SK-N-SH (cell line): ENCODE measurements around the gene CIDEA. TPM values are rescaled to one million over a fixed set of nuclear protein-coding genes. Genes with fewer than 3 reads are reported as not detected.

ENCODE experiments used
- CTCF ChIA-PET: fragments of 300-600, 350-600 bp; formaldehyde crosslinking; extraction: SDS; loops from one replicate; lab custom pipeline; 2021; lab: Yijun Ruan, JAX
- POLR2A ChIA-PET: fragments of 350-600 bp; sonication (Branson Sonifier 250); formaldehyde crosslinking; extraction: SDS; loops from one replicate; lab custom pipeline; 2020; ENCODE audit warnings: antibody characterized with exemption, inconsistent platforms; lab: Yijun Ruan, JAX
- DNase-seq: peaks from one replicate; pipeline ENCODE4 v3.0.0; 2012
- H2AFZ ChIP-seq: fragments of 200-600 bp; sonication (generic); 2 replicates; pipeline ENCODE4 v1.8.1; 2016; ENCODE audit warnings: antibody characterized with exemption, mild to moderate bottlenecking, low read depth
- H3F3A ChIP-seq: fragments of 200-600 bp; sonication (generic); replicated peaks from 2 replicates; pipeline ENCODE3; 2016; ENCODE audit warnings: antibody characterized with exemption, mild to moderate bottlenecking; ENCODE audit not compliant: insufficient read depth
- H3K27ac ChIP-seq, 2 experiments: fragments of 200-500 bp in 1 of 2; fragments of 200-600 bp in 1 of 2; sonication (Bioruptor generic) in 1 of 2; sonication (generic), shearing (Covaris generic) in 1 of 2; 2 replicates each; pipeline versions ENCODE4 v1.5.1 to v1.6.1; 2014 to 2016; ENCODE audit warnings: low read depth in 2 of 2, inconsistent platforms in 1 of 2, low read length in 1 of 2, mild to moderate bottlenecking in 1 of 2, mixed read lengths in 1 of 2
- H3K27me3 ChIP-seq: fragments of 200-600 bp; sonication (generic), shearing (Covaris generic); 2 replicates; pipeline ENCODE4 v1.6.1; 2016; ENCODE audit warnings: mixed run types; ENCODE audit not compliant: insufficient read depth
- H3K36me3 ChIP-seq, 2 experiments: fragments of 200-500 bp in 1 of 2; fragments of 200-600 bp in 1 of 2; sonication (Bioruptor generic) in 1 of 2; sonication (generic) in 1 of 2; replicated peaks in 1 of 2; 2 replicates each; pipeline versions ENCODE3 to v1.5.1; 2014 to 2016; ENCODE audit warnings: low read length in 1 of 2, mild to moderate bottlenecking in 1 of 2; ENCODE audit not compliant: insufficient read depth in 2 of 2, control insufficient read depth in 1 of 2
- H3K4me1 ChIP-seq, 2 experiments: fragments of 200-500 bp in 1 of 2; fragments of 200-600 bp in 1 of 2; sonication (Bioruptor generic) in 1 of 2; sonication (generic), shearing (Covaris generic) in 1 of 2; 2 replicates each; pipeline versions ENCODE4 v1.5.1 to v1.6.1; 2014 to 2016; ENCODE audit warnings: low read depth in 1 of 2, low read length in 1 of 2, mixed run types in 1 of 2; ENCODE audit not compliant: insufficient read depth in 2 of 2, control insufficient read depth in 1 of 2
- H3K4me2 ChIP-seq: fragments of 200-600 bp; sonication (generic), shearing (Covaris generic); 2 replicates; pipeline ENCODE4 v1.6.1; 2017; ENCODE audit warnings: mixed run types
- H3K4me3 ChIP-seq, 2 experiments: fragments of 200-500 bp in 1 of 2; fragments of 200-600 bp in 1 of 2; sonication (Bioruptor generic) in 1 of 2; sonication (generic), shearing (Covaris generic) in 1 of 2; 2 replicates each; pipeline versions ENCODE4 v1.5.1 to v1.8.1; 2014 to 2016; ENCODE audit warnings: low read depth in 2 of 2, inconsistent platforms in 1 of 2, low read length in 1 of 2, mild to moderate bottlenecking in 1 of 2, mixed read lengths in 1 of 2, moderate library complexity in 1 of 2
- H3K79me2 ChIP-seq: fragments of 200-600 bp; sonication (generic); 2 replicates; pipeline ENCODE4 v1.8.1; 2017; ENCODE audit warnings: mild to moderate bottlenecking; ENCODE audit not compliant: insufficient read depth
- H3K9ac ChIP-seq: fragments of 200-600 bp; sonication (generic); 2 replicates; pipeline ENCODE4 v1.6.1; 2017; ENCODE audit warnings: mixed run types
- H3K9me2 ChIP-seq: fragments of 200-600 bp; sonication (generic); 2 replicates; pipeline ENCODE4 v1.6.1; 2017; ENCODE audit warnings: mixed run types
- H3K9me3 ChIP-seq: fragments of 200-600 bp; sonication (generic); 2 replicates; pipeline ENCODE4 v1.6.1; 2017; ENCODE audit warnings: mixed run types, mild to moderate bottlenecking, moderate library complexity
- H4K20me1 ChIP-seq: fragments of 200-600 bp; sonication (generic); 2 replicates; pipeline ENCODE4 v1.6.1; 2017; ENCODE audit warnings: mild to moderate bottlenecking, mixed run types; ENCODE audit not compliant: insufficient read depth
- CHD2 ChIP-seq: fragments of 150-350 bp; IDR thresholded peaks from 2 replicates; pipeline ENCODE4 v1.6.1; 2018; ENCODE audit warnings: low read length; ENCODE audit not compliant: partially characterized antibody
- ELF1 ChIP-seq: IDR thresholded peaks from 2 replicates; pipeline ENCODE4 v1.4.0; 2012
- EP300 ChIP-seq, 2 experiments: IDR thresholded peaks; 2 replicates each; pipeline versions ENCODE4 v1.4.0 to v1.6.1; 2012; ENCODE audit warnings: borderline replicate concordance in 1 of 2, low read depth in 1 of 2, low read length in 1 of 2
- EZH2phosphoT487 ChIP-seq: fragments of 200-600 bp; sonication (generic); IDR thresholded peaks from 2 replicates; pipeline ENCODE4 v1.6.1; 2017; ENCODE audit warnings: low read depth, mixed run types, mild to moderate bottlenecking, antibody characterized with exemption, moderate library complexity, borderline replicate concordance
- FOXJ3 ChIP-seq: sonication (generic); formaldehyde crosslinking; IDR thresholded peaks from 2 replicates; pipeline ENCODE4 v1.5.1; 2020; ENCODE audit warnings: mild to moderate bottlenecking, missing genetic modification reagents
- GATA2 ChIP-seq: sonication (generic); formaldehyde crosslinking; IDR thresholded peaks from 2 replicates; pipeline ENCODE4 v1.5.0; 2020; ENCODE audit warnings: mild to moderate bottlenecking, missing genetic modification reagents
- MEF2A ChIP-seq: IDR thresholded peaks from 2 replicates; pipeline ENCODE4 v1.4.0; 2012; ENCODE audit warnings: low read depth, borderline replicate concordance
- MXI1 ChIP-seq: IDR thresholded peaks from 2 replicates; pipeline ENCODE4 v1.6.1; 2012; ENCODE audit warnings: mild to moderate bottlenecking, low read depth, low read length, improper control_type of control experiment
- POLR2AphosphoS5 ChIP-seq: IDR thresholded peaks from 2 replicates; pipeline ENCODE4 v1.6.1; 2012; ENCODE audit warnings: low read depth, low read length
- RFX5 ChIP-seq: IDR thresholded peaks from 2 replicates; pipeline ENCODE4 v1.6.1; 2012; ENCODE audit warnings: mild to moderate bottlenecking, improper control_type of control experiment, low read length
- SIN3A ChIP-seq: IDR thresholded peaks from 2 replicates; pipeline ENCODE4 v1.6.1; 2012; ENCODE audit warnings: low read depth, mild to moderate bottlenecking, low read length, moderate library complexity, borderline replicate concordance
- SMC3 ChIP-seq: IDR thresholded peaks from 2 replicates; pipeline ENCODE4 v1.6.1; 2012; ENCODE audit warnings: low read depth, low read length, improper control_type of control experiment
- TCF12 ChIP-seq: IDR thresholded peaks from 2 replicates; pipeline ENCODE4 v1.4.0; 2012
- YY1 ChIP-seq: IDR thresholded peaks from 2 replicates; pipeline ENCODE4 v1.4.0; 2012; ENCODE audit warnings: low read depth, mild to moderate bottlenecking
- WGBS: methylation state at CpG from one replicate; pipeline ENCODE4 v1.1.6; 2017; ENCODE audit warnings: low lambda C conversion rate; 5-methylcytosine and 5-hydroxymethylcytosine counted together
- polyA plus RNA-seq, 3 experiments: library from polyadenylated mRNA; depleted of rRNA; stranded (reverse); fragments of >200 nt; gene quantifications; 2 replicates each; pipeline ENCODE4 v1.2.3, GENCODE V29; 2012
- TF ChIP-seq, protein P1 (sequence below): IDR thresholded peaks from 2 replicates; pipeline ENCODE4 v1.4.0; 2012; ENCODE audit warnings: low read depth, borderline replicate concordance
- TF ChIP-seq, protein P2 (sequence below): fragments of 200-600 bp; sonication (generic); IDR thresholded peaks from 2 replicates; pipeline ENCODE4 v1.6.1; 2017; ENCODE audit warnings: antibody characterized with exemption, mild to moderate bottlenecking, moderate library complexity

Gene CIDEA
- polyA plus RNA-seq, 1 of the 3 experiments (the other 2 are of a cell fraction) = not detected

GRCh38 chr18:12248926-12249720 lies 5.0 kb upstream of the CIDEA start:
- H2AFZ ChIP-seq = no peak overlapping the region
- no peak overlapping the region for H3K27ac ChIP-seq
- H3K4me3 ChIP-seq = no peak overlapping the region
- no peaks in the 10 kb centered on the region for H3K36me3 ChIP-seq
- WGBS = 7% methylated on average over 10 of the region's 13 CpGs
- no peak overlapping the region for H3K9ac ChIP-seq
- POLR2A ChIA-PET = no interaction called here
- DNase-seq = no peak
- no peaks in the 10 kb centered on the region for H3F3A ChIP-seq
- no peaks in the 10 kb centered on the region for H4K20me1 ChIP-seq
- TF ChIP-seq TCF12 (no peak), FOXJ3 (CRISPR knock-in tag) (no peak), SIN3A (no peak), RFX5 (no peak), ELF1 (no peak), CHD2 (no peak), GATA2 (CRISPR knock-in tag) (no peak), EP300 (IDR thresholded peaks at IDR 0.05; ENCODE audit: borderline replicate concordance in 1 of 2, low read depth in 1 of 2, low read length in 1 of 2) (no peak), MXI1 (no peak), SMC3 (no peak), POLR2AphosphoS5 (no peak), YY1 (no peak), EZH2phosphoT487 (no peak), MEF2A (no peak)
- TF ChIP-seq, protein P1, sequence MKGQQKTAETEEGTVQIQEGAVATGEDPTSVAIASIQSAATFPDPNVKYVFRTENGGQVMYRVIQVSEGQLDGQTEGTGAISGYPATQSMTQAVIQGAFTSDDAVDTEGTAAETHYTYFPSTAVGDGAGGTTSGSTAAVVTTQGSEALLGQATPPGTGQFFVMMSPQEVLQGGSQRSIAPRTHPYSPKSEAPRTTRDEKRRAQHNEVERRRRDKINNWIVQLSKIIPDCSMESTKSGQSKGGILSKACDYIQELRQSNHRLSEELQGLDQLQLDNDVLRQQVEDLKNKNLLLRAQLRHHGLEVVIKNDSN = no peak
- no peaks in the 10 kb centered on the region for H3K79me2 ChIP-seq
- peaks cover 91% of the 10 kb centered on the region for H3K27me3 ChIP-seq
- CTCF ChIA-PET = interaction anchor here (3.5 to 4.9 kb wide), 3 partner anchors 11 to 23 kb away, joined by 15 to 23 read pairs (median 17); no protein-coding TSS in a partner anchor
- H3K9me2 ChIP-seq = no peaks in the 10 kb centered on the region
- H3K4me2 ChIP-seq = no peak overlapping the region
- H3K9me3 ChIP-seq = no peaks in the 10 kb centered on the region
- H3K4me1 ChIP-seq = peaks cover 0 to 2% of the 10 kb centered on the region in 2 experiments; a peak in 1 of 4 replicates

DNA sequence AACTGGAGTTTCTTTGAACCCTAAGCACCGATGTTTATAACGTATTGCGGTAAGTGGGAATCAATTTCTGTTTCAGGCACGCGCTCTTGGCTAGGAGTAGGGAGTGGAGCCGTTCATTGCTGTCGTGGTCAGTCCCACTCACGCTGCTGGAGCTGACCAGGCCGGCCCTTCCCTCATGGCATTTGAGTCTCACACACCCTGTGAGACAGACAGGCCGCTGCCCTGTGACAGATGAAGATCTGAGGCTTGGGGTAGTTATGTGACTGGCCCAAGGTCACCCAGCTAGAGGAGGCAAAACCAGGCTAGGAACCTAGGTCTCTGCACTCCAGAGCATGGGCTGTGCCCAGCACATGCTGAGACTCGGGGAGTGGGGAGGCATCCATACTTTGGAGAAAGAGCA lies 2.9 kb upstream of the CIDEA start:
- no peak overlapping the region for H3K9ac ChIP-seq
- 44% methylated on average over 10 of the region's 11 CpGs for WGBS
- no peaks in the 10 kb centered on the region for H3K36me3 ChIP-seq
- no peak overlapping the region for H3K4me3 ChIP-seq
- peaks cover 0 to 2% of the 10 kb centered on the region in 2 experiments; a peak in 1 of 4 replicates for H3K4me1 ChIP-seq
- POLR2A ChIA-PET = no interaction called here
- H3K9me2 ChIP-seq = no peaks in the 10 kb centered on the region
- no peak for DNase-seq
- H3K27me3 ChIP-seq = peaks cover 92% of the 10 kb centered on the region
- H3K79me2 ChIP-seq = no peaks in the 10 kb centered on the region
- H3K4me2 ChIP-seq = no peak overlapping the region
- no peaks in the 10 kb centered on the region for H3F3A ChIP-seq
- no peak for TF ChIP-seq POLR2AphosphoS5
- TF ChIP-seq TCF12 = no peak
- TF ChIP-seq EZH2phosphoT487 = no peak
- no peak for TF ChIP-seq SMC3
- TF ChIP-seq, protein P2, sequence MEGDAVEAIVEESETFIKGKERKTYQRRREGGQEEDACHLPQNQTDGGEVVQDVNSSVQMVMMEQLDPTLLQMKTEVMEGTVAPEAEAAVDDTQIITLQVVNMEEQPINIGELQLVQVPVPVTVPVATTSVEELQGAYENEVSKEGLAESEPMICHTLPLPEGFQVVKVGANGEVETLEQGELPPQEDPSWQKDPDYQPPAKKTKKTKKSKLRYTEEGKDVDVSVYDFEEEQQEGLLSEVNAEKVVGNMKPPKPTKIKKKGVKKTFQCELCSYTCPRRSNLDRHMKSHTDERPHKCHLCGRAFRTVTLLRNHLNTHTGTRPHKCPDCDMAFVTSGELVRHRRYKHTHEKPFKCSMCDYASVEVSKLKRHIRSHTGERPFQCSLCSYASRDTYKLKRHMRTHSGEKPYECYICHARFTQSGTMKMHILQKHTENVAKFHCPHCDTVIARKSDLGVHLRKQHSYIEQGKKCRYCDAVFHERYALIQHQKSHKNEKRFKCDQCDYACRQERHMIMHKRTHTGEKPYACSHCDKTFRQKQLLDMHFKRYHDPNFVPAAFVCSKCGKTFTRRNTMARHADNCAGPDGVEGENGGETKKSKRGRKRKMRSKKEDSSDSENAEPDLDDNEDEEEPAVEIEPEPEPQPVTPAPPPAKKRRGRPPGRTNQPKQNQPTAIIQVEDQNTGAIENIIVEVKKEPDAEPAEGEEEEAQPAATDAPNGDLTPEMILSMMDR = no peak
- no peak for TF ChIP-seq MXI1
- TF ChIP-seq, all 33 proteins: peak for 0
- no peak overlapping the region for H2AFZ ChIP-seq
- H3K9me3 ChIP-seq = no peaks in the 10 kb centered on the region
- CTCF ChIA-PET = interaction anchor here (0.8 to 1.6 kb wide), 3 partner anchors 13 to 668 kb away, joined by 3 to 8 read pairs (median 3); no protein-coding TSS in a partner anchor
- no peak overlapping the region for H3K27ac ChIP-seq
- no peaks in the 10 kb centered on the region for H4K20me1 ChIP-seq
